Esophagus squamous epithelium (tissue), 4 donors: ENCODE results near the gene MED15.

Experiments used
- CTCF ChIP-seq, 6 experiments: fragments of 450-650 bp in 4 of 6; fragments of 200-600 bp in 2 of 6; sonication (generic) in 2 of 6; IDR thresholded peaks; one replicate each; pipeline ENCODE4 v1.5.1; 2016 to 2019; ENCODE audit warnings: antibody characterized with exemption in 6 of 6, mild to moderate bottlenecking in 4 of 6, moderate library complexity in 4 of 6
- POLR2A ChIP-seq, 4 donors: fragments of 450-650 bp; IDR thresholded peaks; one replicate each; pipeline ENCODE4 v1.6.1; 2017; ENCODE audit warnings: antibody characterized with exemption in 4 of 4, mild to moderate bottlenecking in 4 of 4, moderate library complexity in 3 of 4

DNA sequence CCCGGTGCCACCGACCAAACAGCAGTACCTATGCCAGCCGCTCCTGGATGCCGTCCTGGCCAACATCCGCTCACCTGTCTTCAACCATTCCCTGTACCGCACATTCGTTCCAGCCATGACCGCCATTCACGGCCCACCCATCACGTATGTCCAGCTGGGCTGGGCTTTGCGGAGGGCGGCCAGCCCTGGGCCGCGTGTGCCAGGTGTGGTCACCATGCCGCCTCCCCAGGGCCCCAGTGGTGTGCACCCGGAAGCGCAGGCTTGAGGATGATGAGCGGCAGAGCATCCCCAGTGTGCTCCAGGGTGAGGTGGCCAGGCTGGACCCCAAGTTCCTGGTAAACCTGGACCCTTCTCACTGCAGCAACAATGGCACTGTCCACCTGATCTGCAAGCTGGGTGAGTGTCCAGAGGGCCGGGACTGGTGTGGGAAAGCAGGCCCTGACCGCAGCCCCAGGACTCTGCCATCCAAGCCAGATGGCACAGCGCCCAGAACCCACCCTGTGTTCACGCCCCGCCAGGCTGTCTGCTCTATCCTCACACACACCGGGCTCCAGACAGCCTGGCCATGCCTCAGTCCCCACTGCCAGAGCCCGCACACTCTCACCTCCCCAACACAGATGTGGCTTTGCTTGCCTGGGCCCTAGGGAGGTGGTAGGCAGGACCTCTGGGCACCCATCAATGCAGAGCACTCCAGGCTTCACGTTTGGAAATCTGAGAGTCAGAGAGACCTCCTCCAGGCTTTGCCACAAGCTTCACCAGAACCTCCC lies 77.6 kb downstream of the MED15 start:
- TF ChIP-seq CTCF (IDR thresholded peaks at IDR 0.05) (no peak), POLR2A (IDR thresholded peaks at IDR 0.05) (no peak)
